G401 (cell line): Measurements from ENCODE around the gene RASGEF1C. TPM values are rescaled to one million over a fixed set of nuclear protein-coding genes. Genes with fewer than 3 reads are reported as not detected.
A peak's percentile ranks its signal among the peaks of the same experiment; 100 is the strongest.

ENCODE experiments used
- DNase-seq: peaks from one replicate; pipeline ENCODE4 v3.0.0-alpha.2; 2015; ENCODE audit warnings: low spot score
- in situ Hi-C: cut with HindIII; loops from 2 replicates; pipeline ENCODE4 v1.10.0; 2016; ENCODE audit warnings: low sequenced_read_pairs, mixed read lengths
- total RNA-seq: library from RNA; depleted of rRNA; stranded (reverse); fragments of >200 nt; shearing (Covaris generic); gene quantifications from 2 replicates; pipeline ENCODE4 v1.2.3, GENCODE V29; 2014

Gene RASGEF1C
- total RNA-seq, 1 experiment from 2014 or later, result not detected

- no peak for DNase-seq
- in situ Hi-C loops, result no loop called here
Measured at GRCh38 chr5:180115326-180116076, 93.5 kb downstream of the RASGEF1C start.

- in situ Hi-C loops, result no loop called here
- no peak for DNase-seq
Measured at GRCh38 chr5:180114304-180115003, 94.6 kb downstream of the RASGEF1C start.

- DNase-seq, result no peak
- in situ Hi-C loops, result no loop called here
Measured at GRCh38 chr5:180113660-180114303, 95.2 kb downstream of the RASGEF1C start.

GRCh38 chr5:180112181-180112861, 96.7 kb downstream of the RASGEF1C start:
- in situ Hi-C loops, result no loop called here
- no peak for DNase-seq

GRCh38 chr5:180111273-180112002, 97.6 kb downstream of the RASGEF1C start:
- in situ Hi-C loops, result no loop called here
- DNase-seq, result no peak

GRCh38 chr5:180109920-180110319, 99.1 kb downstream of the RASGEF1C start:
- no peak for DNase-seq
- in situ Hi-C loops, result no loop called here

GRCh38 chr5:180107005-180107404, 102.0 kb downstream of the RASGEF1C start:
- in situ Hi-C loops, result no loop called here
- no peak for DNase-seq

- in situ Hi-C loops, result no loop called here
- no peak for DNase-seq
Measured at GRCh38 chr5:180105827-180106312, 103.1 kb downstream of the RASGEF1C start.

GRCh38 chr5:180104168-180104530, 104.9 kb downstream of the RASGEF1C start:
- in situ Hi-C loops, result no loop called here
- DNase-seq, result no peak

GRCh38 chr5:180103487-180104167, 105.4 kb downstream of the RASGEF1C start:
- in situ Hi-C loops, result no loop called here
- no peak for DNase-seq

- no peak for DNase-seq
Measured at GRCh38 chr5:180102636-180103035, 106.4 kb downstream of the RASGEF1C start.

GRCh38 chr5:180101451-180102105, 107.4 kb downstream of the RASGEF1C start:
- no peak for DNase-seq

More at GRCh38 chr5:180102636-180103035, 106.4 kb downstream of the RASGEF1C start:
- in situ Hi-C loops, result no loop called here

GRCh38 chr5:180100621-180101450, 108.2 kb downstream of the RASGEF1C start:
- no peak for DNase-seq
- in situ Hi-C loops, result no loop called here

More at GRCh38 chr5:180101451-180102105, 107.4 kb downstream of the RASGEF1C start:
- in situ Hi-C loops, result no loop called here

GRCh38 chr5:180099733-180100611, 109.0 kb downstream of the RASGEF1C start:
- no peak for DNase-seq
- in situ Hi-C loops, result no loop called here

- peak; percentile 42 for DNase-seq
- in situ Hi-C loops, result no loop called here
Measured at GRCh38 chr5:180098991-180099732, 109.8 kb downstream of the RASGEF1C start.
